GM12878 (cell line): ENCODE measurements around the gene RPRD2. TPM values are rescaled to one million over a fixed set of nuclear protein-coding genes. Genes with fewer than 3 reads are reported as not detected.

Experiments used
- ATAC-seq: fragments of 200-7000 bp; cut with Tn5 transposase; 3 replicates; pipeline ENCODE4 v1.9.1; 2020; ENCODE audit warnings: mild to moderate bottlenecking, moderate library complexity
- BruUV-seq: library from RNA; stranded (reverse); fragments of 400-500 nt; replicated peaks from 2 replicates; lab custom pipeline; 2021; lab: Mats Ljungman, UMichigan
- CTCF ChIA-PET: fragments of 300-600 bp; sonication (Branson Sonifier 250); formaldehyde crosslinking; extraction: SDS; loops from one replicate; lab custom pipeline; 2021; ENCODE audit warnings: inconsistent platforms; lab: Yijun Ruan, JAX
- POLR2A ChIA-PET: fragments of 350-600 bp; formaldehyde crosslinking; extraction: SDS; loops from one replicate; lab custom pipeline; 2021; ENCODE audit warnings: inconsistent platforms; lab: Charles Lee
- RAD21 ChIA-PET: fragments of 300-600 bp; sonication (Branson Sonifier 250); formaldehyde crosslinking; loops from one replicate; lab custom pipeline; 2023; ENCODE audit warnings: antibody characterized with exemption; ENCODE audit not compliant: unreplicated experiment; lab: Charles Lee
- SMC1A ChIA-PET: fragments of 300-600 bp; sonication (Branson Sonifier 250); formaldehyde crosslinking; loops from one replicate; lab custom pipeline; 2023; ENCODE audit not compliant: unreplicated experiment, uncharacterized antibody; lab: Charles Lee
- DNase-seq: peaks from one replicate; pipeline ENCODE4 v3.0.0-alpha.2; 2011; ENCODE audit warnings: low read depth, low spot score
- FAIRE-seq: peaks from 3 replicates; lab custom pipeline; 2011; peaks lifted over from hg19 to GRCh38; lab: Jason Lieb, UNC
- H2AFZ ChIP-seq: 2 replicates; pipeline ENCODE4 v1.6.0; 2011; ENCODE audit warnings: low read depth, low read length, control low read depth; ENCODE audit not compliant: control insufficient read depth
- H3K27ac ChIP-seq: 2 replicates; pipeline ENCODE4 v1.5.1; 2011; ENCODE audit warnings: control low read depth; ENCODE audit not compliant: control insufficient read depth, insufficient read depth
- H3K27me3 ChIP-seq, 2 experiments: replicated peaks in 1 of 2; 2 replicates each; pipeline versions ENCODE4 v1.6.0 to v1.6.1; 2011; ENCODE audit warnings: low read length in 1 of 2; ENCODE audit not compliant: control insufficient read depth in 2 of 2, insufficient read depth in 2 of 2
- H3K36me3 ChIP-seq, 2 experiments: 2 replicates each; pipeline ENCODE4 v1.5.1; 2011; ENCODE audit warnings: low read length in 1 of 2; ENCODE audit not compliant: control insufficient read depth in 2 of 2, insufficient read depth in 2 of 2
- H3K4me1 ChIP-seq: 2 replicates; pipeline ENCODE4 v1.6.1; 2011; ENCODE audit warnings: mild to moderate bottlenecking, low read length, moderate library complexity, mixed read lengths; ENCODE audit not compliant: control insufficient read depth, insufficient read depth
- H3K4me2 ChIP-seq: 2 replicates; pipeline ENCODE4 v1.6.0; 2011; ENCODE audit warnings: control low read depth; ENCODE audit not compliant: control insufficient read depth, insufficient read depth
- H3K4me3 ChIP-seq: fragments of 200-600 bp; sonication (generic); 2 replicates; pipeline ENCODE4 v1.5.1; 2016
- H3K79me2 ChIP-seq: 2 replicates; pipeline ENCODE4 v1.6.0; 2011; ENCODE audit warnings: low read length; ENCODE audit not compliant: control insufficient read depth, insufficient read depth
- H3K9ac ChIP-seq: 2 replicates; pipeline ENCODE4 v1.8.0; 2011; ENCODE audit warnings: low read length, control low read depth, mixed read lengths; ENCODE audit not compliant: control insufficient read depth, insufficient read depth
- H3K9me3 ChIP-seq: replicated peaks from 3 replicates; pipeline ENCODE4 v1.5.1; 2011; ENCODE audit warnings: mild to moderate bottlenecking, low read length; ENCODE audit not compliant: control insufficient read depth, insufficient read depth
- H4K20me1 ChIP-seq: 2 replicates; pipeline ENCODE4 v1.6.0; 2011; ENCODE audit not compliant: control insufficient read depth, insufficient read depth
- BCL3 ChIP-seq: IDR thresholded peaks from 2 replicates; pipeline ENCODE4 v1.6.1; 2011; ENCODE audit warnings: borderline replicate concordance, low read depth, mild to moderate bottlenecking, moderate library complexity, low read length; ENCODE audit not compliant: insufficient read depth, poor library complexity, severe bottlenecking
- BMI1 ChIP-seq: fragments of 450-650 bp; IDR thresholded peaks from 2 replicates; pipeline ENCODE4 v1.6.1; 2016; ENCODE audit warnings: mild to moderate bottlenecking, moderate library complexity, borderline replicate concordance
- CTCF ChIP-seq, 3 experiments: IDR thresholded peaks in 2 of 3; conservative IDR thresholded peaks in 1 of 3; 2 replicates each; pipeline ENCODE4 v1.5.1; 2011; ENCODE audit warnings: low read depth in 3 of 3, low read length in 3 of 3, mild to moderate bottlenecking in 3 of 3, control low read depth in 2 of 3, moderate library complexity in 2 of 3, inconsistent platforms in 1 of 3, mixed read lengths in 1 of 3; ENCODE audit not compliant: control insufficient read depth in 2 of 3, insufficient read depth in 1 of 3; ENCODE audit errors: extremely low read depth in 1 of 3
- E2F4 ChIP-seq: IDR thresholded peaks from 2 replicates; pipeline ENCODE4 v1.6.1; 2012; ENCODE audit warnings: low read depth, low read length, improper control_type of control experiment
- IRF3 ChIP-seq: fragments of 450-650 bp; IDR thresholded peaks from 2 replicates; pipeline ENCODE4 v1.6.1; 2014; ENCODE audit warnings: mild to moderate bottlenecking
- KDM1A ChIP-seq: fragments of 200-600 bp; sonication (generic); IDR thresholded peaks from 2 replicates; pipeline ENCODE4 v1.6.1; 2016; ENCODE audit warnings: borderline replicate concordance
- MTA3 ChIP-seq: IDR thresholded peaks from 2 replicates; pipeline ENCODE4 v1.6.1; 2012; ENCODE audit warnings: low read length, inconsistent platforms, borderline replicate concordance
- NBN ChIP-seq: fragments of 450-650 bp; IDR thresholded peaks from 2 replicates; pipeline ENCODE4 v1.6.1; 2016
- NKRF ChIP-seq: fragments of 450-650 bp; conservative IDR thresholded peaks from 2 replicates; pipeline ENCODE4 v1.6.1; 2017; ENCODE audit warnings: mild to moderate bottlenecking, moderate library complexity
- NR2C1 ChIP-seq: fragments of 450-650 bp; IDR thresholded peaks from 2 replicates; pipeline ENCODE4 v1.6.1; 2017; ENCODE audit warnings: antibody characterized with exemption, mild to moderate bottlenecking, moderate library complexity
- PML ChIP-seq: IDR thresholded peaks from 2 replicates; pipeline ENCODE4 v1.6.1; 2012; ENCODE audit warnings: low read length, inconsistent platforms
- RUNX3 ChIP-seq: IDR thresholded peaks from 2 replicates; pipeline ENCODE4 v1.6.1; 2012; ENCODE audit warnings: low read length, inconsistent platforms
- SMAD5 ChIP-seq: IDR thresholded peaks from 2 replicates; pipeline ENCODE4 v1.6.1; 2016; ENCODE audit warnings: antibody characterized with exemption, low read depth
- SMARCA5 ChIP-seq: fragments of 450-650 bp; IDR thresholded peaks from 2 replicates; pipeline ENCODE4 v1.6.1; 2017; ENCODE audit warnings: mild to moderate bottlenecking
- TARDBP ChIP-seq: IDR thresholded peaks from 2 replicates; pipeline ENCODE4 v1.6.1; 2016; ENCODE audit warnings: borderline replicate concordance
- WRNIP1 ChIP-seq: IDR thresholded peaks from 2 replicates; pipeline ENCODE4 v1.6.1; 2011; ENCODE audit warnings: low read depth, low read length, improper control_type of control experiment, borderline replicate concordance
- ZNF217 ChIP-seq: fragments of 450-650 bp; IDR thresholded peaks from 2 replicates; pipeline ENCODE4 v1.6.1; 2017; ENCODE audit warnings: antibody characterized with exemption, mild to moderate bottlenecking
- ZZZ3 ChIP-seq: IDR thresholded peaks from 2 replicates; pipeline ENCODE4 v1.6.1; 2011; ENCODE audit warnings: low read depth; ENCODE audit not compliant: control insufficient read depth, insufficient read length
- WGBS: methylation state at CpG from one replicate; pipeline ENCODE4 v1.1.6; 2016; ENCODE audit warnings: low lambda C conversion rate; ENCODE audit not compliant: insufficient replicate concordance, insufficient coverage; ENCODE audit errors: missing lambda C conversion rate; 5-methylcytosine and 5-hydroxymethylcytosine counted together
- in situ Hi-C: fragments of 300-500 bp; cut with MboI; formaldehyde crosslinking; loops from 9 replicates; pipeline ENCODE4 v1.14.3; 2018; ENCODE audit warnings: mixed read lengths
- intact Hi-C: fragments of 100-400 bp; cut with micrococcal nuclease; formaldehyde crosslinking; loops from one replicate; pipeline ENCODE4 v1.14.2; 2022; ENCODE audit not compliant: unreplicated experiment
- polyA plus RNA-seq, 11 experiments: library from polyadenylated mRNA; depleted of rRNA in 4 of 11; unstranded in 6 of 11; stranded (reverse) in 5 of 11; fragments of >200 nt; fragmentation: Nextera tagmentation in 4 of 11; fragmentation: Illumina TruSeq in 1 of 11; extraction: Ambion mirVana in 4 of 11; extraction: Trizol in 1 of 11; gene quantifications; 1 replicate in 1 of 11; 2 replicates in 10 of 11; pipeline versions ENCODE4 v1.2.1 to v1.2.3, GENCODE V29; 2011 to 2016; ENCODE audit warnings: inconsistent platforms in 2 of 11, missing spikeins in 2 of 11, low read depth in 1 of 11
- total RNA-seq, 4 experiments: library from RNA; depleted of rRNA in 3 of 4; stranded (reverse); fragments of >200 nt in 3 of 4; fragmentation: Illumina TruSeq in 1 of 4; extraction: Trizol in 1 of 4; gene quantifications; 2 replicates each; pipeline versions ENCODE4 v1.2.1 to v1.2.3, GENCODE V29; 2013 to 2021

The RPRD2 gene
- total and polyA plus RNA-seq, 10 of the 15 experiments (the other 5 are each of a cell fraction or from before 2014, with no cell fraction given) = 1.9 to 24.8 (median 13.3) TPM

GRCh38 chr1:150322310-150322709 is 41.6 kb upstream of the RPRD2 start:
- 7% methylated on average over 3 of the region's 3 CpGs for WGBS
- TF ChIP-seq NR2C1 (no peak), IRF3 (no peak), BCL3 (peak; percentile 50), PML (no peak), RUNX3 (0 out of 2 replicates have a peak, but pooled peaks have one; percentile 15), E2F4 (no peak), NKRF (no peak), MTA3 (no peak), CTCF (IDR thresholded peaks at IDR 0.05 in 2 of 3, conservative IDR thresholded peaks at IDR 0.05 in 1 of 3; ENCODE audit: control insufficient read depth in 2 of 3, extremely low read depth in 1 of 3, insufficient read depth in 1 of 3, low read depth in 3 of 3, low read length in 3 of 3) (no peak), NBN (no peak), WRNIP1 (no peak), KDM1A (no peak), SMARCA5 (no peak), TARDBP (no peak), ZZZ3 (no peak), BMI1 (no peak), ZNF217 (no peak), SMAD5 (0 out of 2 replicates have a peak, but pooled peaks have one; percentile 35)

More at GRCh38 chr1:150322310-150322709, 41.6 kb upstream of the RPRD2 start:
- Histone ChIP-seq H3K27ac (peak overlapping the region; percentile 87), H3K4me3 (peak overlapping the region; percentile 85), H3K79me2 (peaks cover 31% of the 10 kb centered on the region), H3K4me1 (no peaks in the 10 kb centered on the region), H3K4me2 (peak overlapping the region; percentile 24), H3K9me3 (no peaks in the 10 kb centered on the region), H3K27me3 (no peaks in the 10 kb centered on the region), H3K36me3 (peaks cover 0 to 18% of the 10 kb centered on the region in 2 experiments; a peak in 3 of 4 replicates), H2AFZ (no peak overlapping the region), H4K20me1 (no peaks in the 10 kb centered on the region), H3K9ac (peak overlapping the region; percentile 91)
- FAIRE-seq (no peak), DNase-seq (no peak), ATAC-seq (peak; percentile 61)
- ChIA-PET SMC1A (no interaction called here), RAD21 (interaction anchor here (1.0 kb wide), 1 partner anchor 67 kb away, joined by 3 read pairs; no protein-coding TSS in a partner anchor), POLR2A (interaction anchor here (0.5 to 0.7 kb wide), 2 partner anchors 44 to 522 kb away, joined by 3 to 5 read pairs; no protein-coding TSS in a partner anchor), CTCF (no interaction called here)
- intact Hi-C loops (loop anchor here (5.0 kb wide), 2 partner anchors 40 to 55 kb away; partner anchors contain the start of genes APH1A and RPRD2), in situ Hi-C loops (no loop called here)
- BruUV-seq = no TSS peak
